GM12873 (cell line): Measurements from ENCODE around the gene CCDC92B.

ENCODE experiments used
- CTCF ChIP-seq: IDR thresholded peaks from 2 replicates; pipeline ENCODE4 v1.5.1; 2012; ENCODE audit warnings: low read depth, mild to moderate bottlenecking, moderate library complexity, low read length, control low read depth; ENCODE audit not compliant: insufficient read depth; ENCODE audit errors: missing control alignments

CCDC92B gene

GRCh38 chr17:2730764-2731353 lies 18.6 kb downstream of the CCDC92B start:
- no peak for TF ChIP-seq CTCF

GRCh38 chr17:2724784-2725164 lies 24.7 kb downstream of the CCDC92B start:
- TF ChIP-seq CTCF = no peak

GRCh38 chr17:2723997-2724783 lies 25.3 kb downstream of the CCDC92B start:
- TF ChIP-seq CTCF = no peak

- TF ChIP-seq CTCF = no peak
Measured at GRCh38 chr17:2723505-2723996, 25.9 kb downstream of the CCDC92B start.

- no peak for TF ChIP-seq CTCF
Measured at GRCh38 chr17:2722611-2723010, 26.8 kb downstream of the CCDC92B start.

- no peak for TF ChIP-seq CTCF
Measured at GRCh38 chr17:2721603-2722002, 27.8 kb downstream of the CCDC92B start.

GRCh38 chr17:2719861-2720260 lies 29.6 kb downstream of the CCDC92B start:
- TF ChIP-seq CTCF = no peak
